Caco-2 (cell line): ENCODE results near the gene BMP15. TPM values are rescaled to one million over a fixed set of nuclear protein-coding genes. Genes with fewer than 3 reads are reported as not detected.

Experiments used
- BruUV-seq: library from RNA; stranded (reverse); fragments of 400-500 nt; replicated peaks from 2 replicates; lab custom pipeline; 2021; lab: Mats Ljungman, UMichigan
- CTCF ChIA-PET: fragments of 300-600 bp; sonication (Branson Sonifier 250); formaldehyde crosslinking; loops from one replicate; lab custom pipeline; 2022; ENCODE audit warnings: antibody characterized with exemption; lab: Charles Lee
- POLR2A ChIA-PET: fragments of 300-600 bp; sonication (Branson Sonifier 250); formaldehyde crosslinking; loops from one replicate; lab custom pipeline; 2022; ENCODE audit warnings: antibody characterized with exemption; lab: Charles Lee
- DNase-seq, 2 experiments: peaks; one replicate each; pipeline versions ENCODE4 v3.0.0 to v3.0.0-alpha.2; 2020 to 2022
- H3K27me3 ChIP-seq: replicated peaks from 2 replicates; pipeline ENCODE4 v1.6.0; 2011; ENCODE audit warnings: low read length; ENCODE audit not compliant: control insufficient read depth, insufficient read depth
- H3K36me3 ChIP-seq: 2 replicates; pipeline ENCODE4 v1.5.1; 2011; ENCODE audit warnings: low read length; ENCODE audit not compliant: control insufficient read depth, insufficient read depth
- H3K4me1 ChIP-seq: fragments of 250-450 bp; sonication (Bioruptor Pico); 2 replicates; pipeline ENCODE4 v1.5.1; 2020; ENCODE audit warnings: mild to moderate bottlenecking
- H3K4me3 ChIP-seq: 2 replicates; pipeline ENCODE4 v1.5.1; 2011; ENCODE audit warnings: low read depth, mild to moderate bottlenecking, control low read depth, low read length
- H3K9me3 ChIP-seq: fragments of 250-450 bp; sonication (Bioruptor Pico); 2 replicates; pipeline ENCODE4 v1.5.1; 2020; ENCODE audit warnings: mild to moderate bottlenecking, moderate library complexity
- H3K27ac Mint-ChIP-seq: one replicate; pipeline ENCODE4 v1.8.0; 2022; ENCODE audit warnings: mixed read lengths; ENCODE audit not compliant: unreplicated experiment
- H3K27me3 Mint-ChIP-seq: one replicate; pipeline ENCODE4 v1.8.0; 2022; ENCODE audit warnings: mixed read lengths; ENCODE audit not compliant: insufficient read depth, unreplicated experiment
- H3K36me3 Mint-ChIP-seq: one replicate; pipeline ENCODE4 v1.8.0; 2022; ENCODE audit warnings: mild to moderate bottlenecking, mixed read lengths; ENCODE audit not compliant: insufficient read depth, unreplicated experiment
- H3K4me1 Mint-ChIP-seq: one replicate; pipeline ENCODE4 v1.8.0; 2022; ENCODE audit warnings: low read depth, mixed read lengths; ENCODE audit not compliant: unreplicated experiment
- H3K4me3 Mint-ChIP-seq: one replicate; pipeline ENCODE4 v1.8.0; 2022; ENCODE audit warnings: mild to moderate bottlenecking, moderate library complexity, mixed read lengths; ENCODE audit not compliant: unreplicated experiment
- H3K9me3 Mint-ChIP-seq: one replicate; pipeline ENCODE4 v1.8.0; 2022; ENCODE audit warnings: mixed read lengths; ENCODE audit not compliant: unreplicated experiment
- intact Hi-C: fragments of 100-400 bp; cut with micrococcal nuclease; formaldehyde crosslinking; loops from one replicate; pipeline ENCODE4 v1.10.0; 2022; ENCODE audit not compliant: unreplicated experiment
- total RNA-seq: library from RNA; stranded (reverse); gene quantifications from 2 replicates; pipeline ENCODE4 v1.2.3, GENCODE V29; 2022
- TF ChIP-seq, protein P1 (sequence below), 2 experiments: fragments of 200-600 bp in 1 of 2; IDR thresholded peaks; 1 replicate in 1 of 2; 2 replicates in 1 of 2; pipeline versions ENCODE4 v1.5.1 to v1.8.0; 2011 to 2022; ENCODE audit warnings: antibody characterized with exemption in 1 of 2, control low read depth in 1 of 2, inconsistent platforms in 1 of 2, low read depth in 1 of 2, low read length in 1 of 2, mild to moderate bottlenecking in 1 of 2, moderate library complexity in 1 of 2; ENCODE audit not compliant: insufficient read depth in 1 of 2, severe bottlenecking in 1 of 2, unreplicated experiment in 1 of 2

The BMP15 gene
- total RNA-seq, 1 experiment from 2014 or later: not detected

DNA sequence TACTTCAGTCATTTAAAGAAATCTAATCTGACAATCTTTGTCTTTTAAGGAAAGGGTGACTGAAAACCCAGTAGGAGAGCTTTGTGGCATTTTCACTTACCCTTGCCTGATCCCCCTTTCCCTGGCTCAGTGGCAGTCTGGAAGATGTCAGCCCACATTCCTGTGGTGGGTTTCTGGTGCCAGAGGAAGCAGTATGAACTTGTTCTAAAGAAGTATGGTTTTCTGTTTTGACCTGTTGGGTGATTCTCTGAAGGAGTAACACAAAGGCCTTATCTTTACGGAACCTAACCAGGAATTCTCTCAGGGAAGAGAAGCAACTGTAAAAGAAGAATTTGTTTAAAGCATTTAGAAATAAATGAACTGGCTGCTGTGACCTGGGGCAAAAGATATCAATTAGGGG is 41.9 kb downstream of the BMP15 start:
- TF ChIP-seq, protein P1, sequence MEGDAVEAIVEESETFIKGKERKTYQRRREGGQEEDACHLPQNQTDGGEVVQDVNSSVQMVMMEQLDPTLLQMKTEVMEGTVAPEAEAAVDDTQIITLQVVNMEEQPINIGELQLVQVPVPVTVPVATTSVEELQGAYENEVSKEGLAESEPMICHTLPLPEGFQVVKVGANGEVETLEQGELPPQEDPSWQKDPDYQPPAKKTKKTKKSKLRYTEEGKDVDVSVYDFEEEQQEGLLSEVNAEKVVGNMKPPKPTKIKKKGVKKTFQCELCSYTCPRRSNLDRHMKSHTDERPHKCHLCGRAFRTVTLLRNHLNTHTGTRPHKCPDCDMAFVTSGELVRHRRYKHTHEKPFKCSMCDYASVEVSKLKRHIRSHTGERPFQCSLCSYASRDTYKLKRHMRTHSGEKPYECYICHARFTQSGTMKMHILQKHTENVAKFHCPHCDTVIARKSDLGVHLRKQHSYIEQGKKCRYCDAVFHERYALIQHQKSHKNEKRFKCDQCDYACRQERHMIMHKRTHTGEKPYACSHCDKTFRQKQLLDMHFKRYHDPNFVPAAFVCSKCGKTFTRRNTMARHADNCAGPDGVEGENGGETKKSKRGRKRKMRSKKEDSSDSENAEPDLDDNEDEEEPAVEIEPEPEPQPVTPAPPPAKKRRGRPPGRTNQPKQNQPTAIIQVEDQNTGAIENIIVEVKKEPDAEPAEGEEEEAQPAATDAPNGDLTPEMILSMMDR (IDR thresholded peaks at IDR 0.05; ENCODE audit: insufficient read depth in 1 of 2, low read depth in 1 of 2, low read length in 1 of 2, severe bottlenecking in 1 of 2, unreplicated experiment in 1 of 2): no peak
- Mint-ChIP-seq H3K27me3 (no peaks in the 10 kb centered on the region), H3K36me3 (no peaks in the 10 kb centered on the region), H3K4me3 (no peak overlapping the region), H3K9me3 (no peaks in the 10 kb centered on the region), H3K4me1 (no peaks in the 10 kb centered on the region), H3K27ac (no peak overlapping the region)
- H3K4me1 ChIP-seq: no peaks in the 10 kb centered on the region
- H3K36me3 ChIP-seq: no peaks in the 10 kb centered on the region
- DNase-seq: no peak
- ChIA-PET CTCF (no interaction called here), POLR2A (no interaction called here)
- BruUV-seq: no TSS peak
- no peak overlapping the region for H3K4me3 ChIP-seq
- no peaks in the 10 kb centered on the region for H3K9me3 ChIP-seq
- intact Hi-C loops: no loop called here
- H3K27me3 ChIP-seq: no peaks in the 10 kb centered on the region

DNA sequence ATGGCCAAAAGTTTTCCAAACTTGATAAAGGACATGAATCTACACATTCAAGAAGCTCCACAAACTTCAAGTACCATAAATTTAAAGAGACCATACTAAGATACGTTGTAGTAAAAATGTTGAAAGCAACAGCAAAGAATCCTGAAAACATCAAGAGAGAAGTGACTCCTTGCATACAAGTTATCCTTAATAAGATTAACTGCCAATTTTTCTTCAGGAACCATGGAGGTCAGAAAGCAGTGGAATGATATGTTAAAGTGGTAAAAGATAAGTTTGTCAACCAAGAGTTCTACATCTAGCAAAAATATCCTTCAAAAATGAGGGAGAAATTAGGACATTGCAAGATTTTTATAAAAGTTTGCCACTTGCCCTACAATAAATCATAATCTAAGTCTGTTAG is 43.3 kb downstream of the BMP15 start:
- Histone ChIP-seq H3K9me3 (no peaks in the 10 kb centered on the region), H3K4me3 (no peak overlapping the region), H3K36me3 (no peaks in the 10 kb centered on the region), H3K4me1 (no peaks in the 10 kb centered on the region), H3K27me3 (no peaks in the 10 kb centered on the region)
- intact Hi-C loops: no loop called here
- no peaks in the 10 kb centered on the region for H3K9me3 Mint-ChIP-seq
- H3K27me3 Mint-ChIP-seq: no peaks in the 10 kb centered on the region
- ChIA-PET CTCF (no interaction called here), POLR2A (no interaction called here)
- no peak overlapping the region for H3K27ac Mint-ChIP-seq
- no peak for DNase-seq
- H3K36me3 Mint-ChIP-seq: no peaks in the 10 kb centered on the region
- BruUV-seq: no TSS peak
- no peaks in the 10 kb centered on the region for H3K4me1 Mint-ChIP-seq
- TF ChIP-seq, protein P1 (IDR thresholded peaks at IDR 0.05; ENCODE audit: insufficient read depth in 1 of 2, low read depth in 1 of 2, low read length in 1 of 2, severe bottlenecking in 1 of 2, unreplicated experiment in 1 of 2): no peak
- no peak overlapping the region for H3K4me3 Mint-ChIP-seq

DNA sequence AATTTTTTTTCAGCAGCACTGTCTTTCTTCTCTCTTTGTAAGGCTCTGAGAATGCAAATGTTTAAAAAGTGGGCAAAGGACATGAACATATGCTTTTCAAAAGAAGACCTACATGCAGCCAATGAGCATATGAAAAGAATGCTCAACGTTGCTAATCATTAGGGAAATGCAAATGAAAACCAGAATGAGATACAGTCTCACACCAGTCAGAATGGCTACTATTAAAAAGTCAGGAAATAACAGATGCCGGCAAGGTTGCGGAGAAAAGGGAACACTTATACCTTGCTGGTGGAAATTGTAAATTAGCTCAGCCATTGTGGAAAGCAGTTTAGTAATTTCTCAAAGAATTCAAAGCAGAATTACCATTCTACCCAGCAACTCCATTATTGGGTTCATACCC is 51.6 kb downstream of the BMP15 start:
- no peak for DNase-seq
- Histone ChIP-seq H3K4me1 (no peaks in the 10 kb centered on the region), H3K36me3 (no peaks in the 10 kb centered on the region), H3K4me3 (no peak overlapping the region), H3K27me3 (no peaks in the 10 kb centered on the region), H3K9me3 (no peaks in the 10 kb centered on the region)
- TF ChIP-seq, protein P1 (IDR thresholded peaks at IDR 0.05; ENCODE audit: insufficient read depth in 1 of 2, low read depth in 1 of 2, low read length in 1 of 2, severe bottlenecking in 1 of 2, unreplicated experiment in 1 of 2): no peak
- Mint-ChIP-seq H3K27me3 (no peaks in the 10 kb centered on the region), H3K4me1 (no peaks in the 10 kb centered on the region), H3K9me3 (no peaks in the 10 kb centered on the region), H3K4me3 (no peak overlapping the region), H3K36me3 (no peaks in the 10 kb centered on the region), H3K27ac (no peak overlapping the region)
- intact Hi-C loops: no loop called here
- ChIA-PET POLR2A (no interaction called here), CTCF (no interaction called here)
- BruUV-seq: no TSS peak
